Measurements from ENCODE around the gene OR4B1. TPM values are rescaled to one million over a fixed set of nuclear protein-coding genes. Genes with fewer than 3 reads are reported as not detected.
"Not testable (repeated sequence)": the region's sequence is repeated elsewhere in the genome, so short reads cannot be mapped to it uniquely, and the experiment has no call there.

OR4B1 gene
- total RNA-seq, 2 experiments from 2014 or later, result not detected

DNA sequence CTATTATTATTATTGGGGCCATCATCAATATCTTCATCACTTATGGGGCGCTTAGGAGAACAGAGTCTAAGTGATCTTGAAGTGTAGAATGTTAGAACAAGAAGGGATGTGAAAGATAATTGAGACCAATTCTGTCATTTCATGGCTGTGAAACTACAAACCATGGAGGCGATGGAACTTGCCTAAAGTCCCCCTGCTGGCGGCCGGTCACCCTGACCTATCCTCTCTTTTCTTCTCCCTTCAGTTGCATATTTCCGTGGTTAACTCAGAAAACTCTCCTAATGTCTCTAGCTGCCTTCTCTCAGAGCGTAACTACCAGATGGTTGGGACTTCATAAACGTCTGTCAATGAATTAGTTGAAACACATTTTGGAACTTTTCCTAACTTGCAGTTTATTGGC, 6.6 kb upstream of the OR4B1 start:
- H3K36me3 Mint-ChIP-seq, result no peaks in the 10 kb centered on the region
- no peaks in the 10 kb centered on the region for H3K4me1 Mint-ChIP-seq
- H3K27ac Mint-ChIP-seq, result no peak overlapping the region
- no peak for DNase-seq
- no peak overlapping the region for H3K4me3 Mint-ChIP-seq
- H3K9me3 Mint-ChIP-seq, result no peaks in the 10 kb centered on the region
- H3K27me3 Mint-ChIP-seq, result peaks cover 20% of the 10 kb centered on the region

DNA sequence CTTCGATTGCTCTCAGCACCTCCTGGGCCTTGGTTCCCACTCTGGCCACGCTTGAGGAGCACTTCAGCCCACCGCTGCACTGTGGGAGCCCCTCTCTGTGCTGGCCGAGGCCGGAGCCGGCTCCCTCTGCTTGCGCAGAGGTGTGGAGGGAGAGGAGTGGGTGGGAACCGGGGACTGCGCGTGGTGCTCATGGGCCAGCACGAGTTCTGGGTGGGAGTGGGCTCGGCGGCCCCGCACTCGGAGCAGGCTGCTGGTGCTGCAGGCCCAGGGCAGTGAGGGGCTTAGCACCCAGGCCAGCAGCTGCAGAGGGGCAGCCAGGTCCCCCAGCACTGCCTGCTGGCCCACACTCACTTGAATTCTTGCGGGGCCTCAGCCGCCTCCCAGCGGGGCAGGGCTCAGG, 12.2 kb downstream of the OR4B1 start:
- no peaks in the 10 kb centered on the region for H3K36me3 Mint-ChIP-seq
- H3K27me3 Mint-ChIP-seq, result no peaks in the 10 kb centered on the region
- no peak overlapping the region for H3K4me3 Mint-ChIP-seq
- no peak for DNase-seq
- H3K9me3 Mint-ChIP-seq, result peaks cover 2% of the 10 kb centered on the region
- no peak overlapping the region for H3K27ac Mint-ChIP-seq
- H3K4me1 Mint-ChIP-seq, result no peaks in the 10 kb centered on the region

DNA sequence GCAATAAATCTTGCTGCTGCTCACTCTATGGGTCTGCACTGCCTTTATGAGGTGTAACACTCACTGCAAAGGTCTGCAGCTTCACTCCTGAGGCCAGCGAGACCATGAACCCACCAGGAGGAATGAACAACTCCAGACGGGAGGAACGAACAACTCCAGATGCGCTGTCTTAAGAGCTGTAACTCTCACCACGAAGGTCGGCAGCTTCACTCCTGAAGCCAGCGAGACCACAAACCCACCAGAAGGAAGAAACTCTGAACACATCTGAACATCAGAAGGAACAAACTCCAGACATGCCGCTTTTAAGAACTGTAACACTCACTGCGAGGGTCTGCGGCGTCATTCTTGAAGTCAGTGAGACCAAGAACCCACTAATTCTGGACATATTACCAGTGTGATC, 13.4 kb downstream of the OR4B1 start:
- not testable (repeated sequence) for H3K4me3 Mint-ChIP-seq, DNase-seq, H3K36me3 Mint-ChIP-seq, H3K4me1 Mint-ChIP-seq, H3K27ac Mint-ChIP-seq, H3K9me3 Mint-ChIP-seq, H3K27me3 Mint-ChIP-seq

DNA sequence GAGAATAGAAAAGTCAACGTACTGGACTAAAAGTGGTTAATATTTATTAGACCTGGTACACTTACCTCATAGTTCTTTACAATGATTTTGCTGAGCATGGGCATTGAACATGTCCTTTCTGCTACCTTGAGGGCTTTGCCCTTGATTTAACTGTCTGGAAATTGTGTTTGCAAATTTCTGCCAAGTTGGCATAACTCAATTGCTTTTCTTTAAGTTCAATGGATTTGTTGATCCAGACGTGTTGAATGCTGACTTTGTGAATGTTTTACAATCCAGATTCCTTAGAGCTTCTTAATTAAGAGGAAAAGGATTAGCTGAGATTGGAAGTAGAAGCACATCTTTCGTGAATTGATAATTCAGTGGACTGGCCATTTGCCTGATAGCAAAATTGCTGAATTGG, 21.1 kb downstream of the OR4B1 start:
- H3K27me3 Mint-ChIP-seq, result peaks cover 20% of the 10 kb centered on the region
- no peak overlapping the region for H3K27ac Mint-ChIP-seq
- no peak for DNase-seq

DNA sequence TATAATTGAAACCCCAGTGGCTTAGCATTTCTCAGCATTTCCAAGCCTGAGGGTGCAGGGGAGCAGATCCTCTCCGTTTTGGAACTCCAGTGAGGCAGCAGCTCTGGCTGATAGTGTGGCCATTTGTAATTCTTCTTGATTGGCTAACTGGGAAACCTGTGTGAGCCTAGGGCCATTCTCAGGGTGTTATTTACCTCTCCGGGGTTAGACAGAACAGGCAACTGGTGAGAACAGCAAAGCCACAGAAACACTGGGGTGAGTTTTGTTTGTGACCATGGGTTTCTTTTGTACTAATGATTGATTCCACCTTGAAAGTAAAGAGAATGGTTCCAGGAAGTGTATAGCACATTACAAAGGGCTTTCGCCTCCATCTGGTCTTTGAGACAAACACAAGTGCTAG, 25.9 kb downstream of the OR4B1 start:
- Mint-ChIP-seq H3K27me3 (peaks cover 18% of the 10 kb centered on the region), H3K27ac (no peak overlapping the region), H3K4me3 (no peak overlapping the region), H3K36me3 (no peaks in the 10 kb centered on the region), H3K9me3 (no peaks in the 10 kb centered on the region), H3K4me1 (no peaks in the 10 kb centered on the region)
- DNase-seq, result no peak

More for the DNA sequence above, 21.1 kb downstream of the OR4B1 start:
- H3K9me3 Mint-ChIP-seq, result no peaks in the 10 kb centered on the region
- H3K4me3 Mint-ChIP-seq, result no peak overlapping the region
- H3K36me3 Mint-ChIP-seq, result no peaks in the 10 kb centered on the region
- H3K4me1 Mint-ChIP-seq, result no peaks in the 10 kb centered on the region

DNA sequence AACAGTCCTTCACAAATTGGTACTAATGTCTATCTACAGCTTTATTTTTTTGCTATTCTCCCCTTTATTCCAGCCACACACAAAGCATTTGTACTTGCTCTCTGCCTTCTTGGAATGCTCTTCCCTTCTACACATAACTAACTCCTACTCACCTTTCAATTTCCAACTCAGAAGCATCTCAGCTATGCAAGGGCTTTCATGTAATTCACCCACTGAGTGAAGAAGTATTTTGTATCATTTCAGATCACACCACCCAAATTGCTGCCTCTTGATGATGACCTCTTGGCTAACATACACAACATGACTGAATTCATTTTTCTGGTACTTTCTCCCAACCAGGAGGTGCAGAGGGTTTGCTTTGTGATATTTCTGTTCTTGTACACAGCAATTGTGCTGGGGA, 28.2 kb downstream of the OR4B1 start, which contains the start of gene OR4X2:
Gene OR4X2, plus strand, starts transcription at position 301 of the 400 bp plus-strand sequence. Its CDS starts 0 bp downstream, at position 301.
- Mint-ChIP-seq H3K4me1 (no peaks in the 10 kb centered on the region), H3K36me3 (no peaks in the 10 kb centered on the region), H3K27me3 (peaks cover 13% of the 10 kb centered on the region), H3K9me3 (peaks cover 10% of the 10 kb centered on the region), H3K4me3 (no peak within 1 kb of the TSS), H3K27ac (no peak within 1 kb of the TSS)
- DNase-seq, result no peak

DNA sequence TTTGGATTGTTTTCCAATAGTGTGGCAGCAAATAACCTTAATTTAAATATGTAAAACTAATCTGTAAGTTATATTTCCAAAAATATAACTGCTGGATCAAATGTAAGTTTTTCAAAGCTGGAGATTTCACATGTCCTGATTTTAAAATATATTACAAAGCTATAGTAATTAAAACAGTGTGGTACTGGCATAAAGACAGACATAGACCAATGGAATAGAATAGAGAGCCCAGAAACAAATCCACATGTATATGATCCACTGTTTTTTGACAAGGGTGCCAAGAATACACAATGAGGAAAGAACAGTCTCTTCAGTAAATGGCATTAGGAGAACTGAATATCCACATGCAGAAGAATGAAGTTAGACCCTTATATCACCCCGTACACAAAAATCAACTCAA, 32.3 kb downstream of the OR4B1 start:
- H3K4me1 Mint-ChIP-seq, result no peaks in the 10 kb centered on the region
- H3K36me3 Mint-ChIP-seq, result no peaks in the 10 kb centered on the region
- no peak overlapping the region for H3K4me3 Mint-ChIP-seq
- no peak overlapping the region for H3K27ac Mint-ChIP-seq
- peaks cover 12% of the 10 kb centered on the region for H3K27me3 Mint-ChIP-seq
- H3K9me3 Mint-ChIP-seq, result peaks cover 15% of the 10 kb centered on the region
- DNase-seq, result no peak

DNA sequence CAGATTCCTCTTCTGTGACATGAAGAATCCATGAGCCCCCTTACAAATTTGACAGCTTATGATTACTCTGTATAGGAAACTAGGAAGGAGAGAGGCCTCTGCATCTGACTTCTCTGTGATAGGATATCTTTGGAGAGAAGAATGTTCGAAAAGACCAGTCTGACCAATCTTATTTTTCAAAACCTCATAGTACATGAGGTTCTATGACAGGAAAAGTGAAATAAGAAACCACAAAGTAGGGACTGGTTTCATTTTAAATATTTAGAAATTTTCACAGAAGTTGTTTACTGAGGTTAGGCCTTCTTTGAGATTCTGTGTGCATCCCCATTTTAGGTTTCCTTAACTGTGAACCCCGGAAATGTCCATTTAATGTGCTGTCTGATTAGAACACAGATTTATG, 45.0 kb downstream of the OR4B1 start:
- no peaks in the 10 kb centered on the region for H3K4me1 Mint-ChIP-seq
- H3K36me3 Mint-ChIP-seq, result no peaks in the 10 kb centered on the region
- DNase-seq, result no peak
- H3K4me3 Mint-ChIP-seq, result no peak overlapping the region
- H3K27ac Mint-ChIP-seq, result no peak overlapping the region
- H3K27me3 Mint-ChIP-seq, result peaks cover 7% of the 10 kb centered on the region
- no peaks in the 10 kb centered on the region for H3K9me3 Mint-ChIP-seq

DNA sequence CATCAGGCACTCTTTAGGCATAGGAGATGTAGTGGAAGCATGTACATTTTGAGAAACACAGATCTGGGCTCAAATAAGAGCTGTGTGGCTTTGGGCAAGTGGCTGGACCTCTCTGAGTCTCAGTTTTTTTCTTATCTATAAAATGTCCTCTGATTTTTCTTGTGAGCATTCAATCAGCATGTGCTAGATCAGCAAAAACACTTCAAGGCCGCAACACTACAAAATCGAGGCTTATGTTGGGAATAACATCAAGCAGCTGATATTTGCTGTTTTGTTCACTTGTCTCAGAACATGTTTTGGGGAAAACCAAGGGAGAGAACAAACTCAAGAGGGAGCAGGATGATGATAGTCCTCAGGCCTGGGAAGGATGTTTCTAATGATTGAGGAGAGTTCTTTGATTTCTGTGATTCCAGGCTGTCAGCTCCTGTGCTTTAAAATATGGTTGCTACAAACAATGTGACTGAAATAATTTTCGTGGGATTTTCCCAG, 46.9 kb downstream of the OR4B1 start, which contains the start of gene OR4X1:
Gene OR4X1, plus strand, starts transcription at position 439 of the 489 bp plus-strand sequence. Its CDS starts 0 bp downstream, at position 439.
- H3K9me3 Mint-ChIP-seq, result no peaks in the 10 kb centered on the region
- no peaks in the 10 kb centered on the region for H3K4me1 Mint-ChIP-seq
- no peak within 1 kb of the TSS for H3K27ac Mint-ChIP-seq
- no peak for DNase-seq
- H3K36me3 Mint-ChIP-seq, result no peaks in the 10 kb centered on the region
- no peaks in the 10 kb centered on the region for H3K27me3 Mint-ChIP-seq
- H3K4me3 Mint-ChIP-seq, result no peak within 1 kb of the TSS

Other genes starting within 250 kb of the OR4B1 start
- 10 to 100 TPM; 11.8 to 13.1 TPM for gene PTPRJ, start 236.3 kb upstream of the OR4B1 start, total RNA-seq
- gene OR4X2, start 28.3 kb downstream of the OR4B1 start, total RNA-seq, result not detected
- not detected for gene OR4X1, start 47.1 kb downstream of the OR4B1 start, total RNA-seq
- not detected for gene OR4S1, start 89.4 kb downstream of the OR4B1 start, total RNA-seq
- not detected for gene OR4C3, start 108.1 kb downstream of the OR4B1 start, total RNA-seq
- gene OR4C5, start 149.7 kb downstream of the OR4B1 start, total RNA-seq, result not detected

Measured in activated naive CD8-positive, alpha-beta T cell treated with anti-CD3 and anti-CD28 coated beads for 36 hours (primary cell).